Neural crest cell (in vitro differentiated cells): Measurements from ENCODE around the gene ZFX. TPM values are rescaled to one million over a fixed set of nuclear protein-coding genes. Genes with fewer than 3 reads are reported as not detected.

Source experiments
- DNase-seq: peaks from one replicate; pipeline ENCODE4 v3.0.0; 2021; ENCODE audit warnings: low read depth, mixed read lengths, low spot score
- H3K27ac Mint-ChIP-seq: one replicate; pipeline ENCODE4 v1.8.0; 2021; ENCODE audit warnings: mild to moderate bottlenecking, mixed read lengths; ENCODE audit not compliant: unreplicated experiment
- H3K27me3 Mint-ChIP-seq: 2 replicates; pipeline ENCODE4 v1.8.0; 2021; ENCODE audit warnings: low read depth, mild to moderate bottlenecking, mixed read lengths
- H3K36me3 Mint-ChIP-seq: 2 replicates; pipeline ENCODE4 v1.8.0; 2021; ENCODE audit warnings: low read depth, mild to moderate bottlenecking, mixed read lengths
- H3K4me1 Mint-ChIP-seq: 2 replicates; pipeline ENCODE4 v1.8.0; 2021; ENCODE audit warnings: mixed read lengths
- H3K4me3 Mint-ChIP-seq: one replicate; pipeline ENCODE4 v1.8.0; 2021; ENCODE audit warnings: mild to moderate bottlenecking, mixed read lengths
- H3K9me3 Mint-ChIP-seq: 2 replicates; pipeline ENCODE4 v1.8.0; 2021; ENCODE audit warnings: mixed read lengths
- CTCF ChIP-seq: fragments of 200-600 bp; sonication (generic); conservative IDR thresholded peaks from 2 replicates; pipeline ENCODE4 v1.5.0; 2021; ENCODE audit warnings: antibody characterized with exemption, mild to moderate bottlenecking
- total RNA-seq: library from RNA; stranded (reverse); gene quantifications from 2 replicates; pipeline ENCODE4 v1.2.1, GENCODE V29; 2021

Gene ZFX
- total RNA-seq, 1 donor from 2014 or later, result 83.6 TPM

- Mint-ChIP-seq H3K4me3 (no peak overlapping the region), H3K36me3 (peaks cover 11% of the 10 kb centered on the region), H3K27me3 (no peaks in the 10 kb centered on the region), H3K27ac (no peak overlapping the region), H3K4me1 (peaks cover 6% of the 10 kb centered on the region), H3K9me3 (peaks cover 14% of the 10 kb centered on the region)
- no peak for DNase-seq
- TF ChIP-seq CTCF, result no peak
Observed at GRCh38 chrX:24229400-24229879, 79.9 kb downstream of the ZFX start.

DNA sequence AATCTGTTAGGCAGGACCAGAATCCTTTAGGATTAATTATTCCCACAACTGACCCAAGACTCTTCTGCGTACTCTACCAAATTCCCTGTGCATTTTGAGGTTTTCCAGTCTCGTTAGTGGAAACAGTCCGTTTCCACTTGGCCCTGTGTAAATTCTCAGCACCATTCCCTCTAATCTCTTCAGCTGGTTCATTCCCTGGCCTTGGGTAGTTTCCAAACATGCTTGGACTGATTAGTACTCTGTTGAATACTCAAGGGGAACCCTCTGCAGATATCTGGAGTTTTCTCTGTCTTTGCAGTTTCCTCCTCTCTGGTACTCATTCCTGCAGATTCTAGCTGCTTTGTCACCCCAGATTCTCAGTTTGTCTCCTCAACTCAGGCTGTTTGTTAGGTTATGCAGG is 80.4 kb downstream of the ZFX start:
- no peak for TF ChIP-seq CTCF
- no peaks in the 10 kb centered on the region for H3K27me3 Mint-ChIP-seq
- no peak for DNase-seq
- peaks cover 11% of the 10 kb centered on the region for H3K36me3 Mint-ChIP-seq
- no peak overlapping the region for H3K4me3 Mint-ChIP-seq
- H3K9me3 Mint-ChIP-seq, result peaks cover 14% of the 10 kb centered on the region
- H3K4me1 Mint-ChIP-seq, result peaks cover 6% of the 10 kb centered on the region
- H3K27ac Mint-ChIP-seq, result no peak overlapping the region

- peaks cover 7% of the 10 kb centered on the region for H3K36me3 Mint-ChIP-seq
- TF ChIP-seq CTCF, result no peak
- peaks cover 6% of the 10 kb centered on the region for H3K4me1 Mint-ChIP-seq
- H3K27me3 Mint-ChIP-seq, result no peaks in the 10 kb centered on the region
- H3K9me3 Mint-ChIP-seq, result peaks cover 9% of the 10 kb centered on the region
- H3K4me3 Mint-ChIP-seq, result no peak overlapping the region
- no peak for DNase-seq
- no peak overlapping the region for H3K27ac Mint-ChIP-seq
Observed at GRCh38 chrX:24231131-24231540, 81.6 kb downstream of the ZFX start.

DNA sequence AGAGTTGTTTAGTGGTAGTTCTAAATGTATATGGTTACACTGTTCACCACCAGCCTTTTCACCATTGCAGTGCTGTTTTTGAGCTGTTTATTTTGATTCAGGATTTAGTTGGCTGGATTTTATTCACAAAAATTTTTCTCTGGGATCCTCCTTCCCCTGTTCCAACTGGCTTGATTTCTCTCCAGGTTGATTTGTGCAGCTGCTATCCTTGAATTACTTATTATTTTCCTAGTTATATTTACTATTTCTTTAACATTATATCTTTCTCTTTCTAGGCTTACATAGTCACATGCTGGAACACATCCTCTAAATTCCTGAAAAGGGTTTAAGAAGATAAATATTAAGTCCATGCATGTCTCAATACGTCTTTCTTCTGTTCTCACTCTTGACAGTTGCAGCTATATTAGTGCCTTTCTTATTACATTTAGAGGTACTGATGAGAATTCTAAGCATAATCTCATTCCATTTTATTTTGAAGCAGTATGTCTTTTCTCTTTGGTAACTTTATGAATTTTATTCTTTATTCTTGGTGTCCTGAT is 82.2 kb downstream of the ZFX start:
- Mint-ChIP-seq H3K36me3 (peaks cover 5% of the 10 kb centered on the region), H3K4me3 (no peak overlapping the region), H3K27me3 (no peaks in the 10 kb centered on the region), H3K27ac (no peak overlapping the region), H3K4me1 (peaks cover 6% of the 10 kb centered on the region), H3K9me3 (peaks cover 6% of the 10 kb centered on the region)
- DNase-seq, result no peak
- no peak for TF ChIP-seq CTCF

- Mint-ChIP-seq H3K36me3 (peaks cover under 1% of the 10 kb centered on the region), H3K27me3 (no peaks in the 10 kb centered on the region), H3K9me3 (peaks cover 3% of the 10 kb centered on the region), H3K27ac (no peak overlapping the region), H3K4me3 (no peak overlapping the region), H3K4me1 (peaks cover 6% of the 10 kb centered on the region)
- no peak for TF ChIP-seq CTCF
- DNase-seq, result no peak
Observed at GRCh38 chrX:24232796-24233195, 83.3 kb downstream of the ZFX start.
